ENCODE measurements around the gene KCNJ11.

DNA sequence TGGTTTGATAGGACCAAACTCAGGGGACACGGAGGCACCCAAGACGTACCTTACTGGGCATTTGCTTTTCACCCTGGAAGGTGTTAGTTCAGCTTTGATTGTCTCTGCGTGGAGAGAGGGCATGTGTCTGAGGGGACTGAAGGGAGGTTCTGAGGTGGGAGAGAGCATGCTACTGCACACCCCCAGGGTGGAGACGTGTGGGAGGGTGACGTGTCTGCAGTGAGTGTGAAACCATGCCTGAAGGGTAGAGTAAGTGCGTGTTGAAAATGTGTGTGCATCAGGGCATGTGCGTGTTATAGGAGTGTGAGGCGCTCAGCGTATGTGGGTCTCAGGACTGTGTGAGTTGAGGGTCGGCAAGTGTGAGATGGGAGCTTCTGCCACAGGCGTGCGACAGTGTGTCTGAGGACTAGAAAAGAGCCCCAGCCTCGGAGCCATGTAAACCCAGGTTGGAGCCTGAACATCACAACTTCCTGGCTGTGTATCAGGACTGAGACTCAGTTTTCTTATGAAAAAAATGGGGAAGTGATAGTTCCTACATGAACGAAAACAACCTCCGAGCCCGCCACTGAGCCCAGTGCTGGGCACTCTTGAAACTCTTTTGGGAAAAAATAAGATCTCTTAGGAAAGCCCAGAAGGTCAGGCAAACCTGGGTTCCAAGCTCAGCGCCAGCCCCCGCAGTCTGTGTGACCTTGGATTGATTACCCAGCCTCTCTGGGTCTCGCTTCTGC, 11.8 kb upstream of the KCNJ11 start:
- TF ChIP-seq YY1 (IDR thresholded peaks at IDR 0.05; ENCODE audit: insufficient read depth, insufficient read length) (no peak), ZNF274 (IDR thresholded peaks at IDR 0.05; ENCODE audit: low read depth, low read length) (no peak)
